ENCODE measurements around the gene DSP.

DNA sequence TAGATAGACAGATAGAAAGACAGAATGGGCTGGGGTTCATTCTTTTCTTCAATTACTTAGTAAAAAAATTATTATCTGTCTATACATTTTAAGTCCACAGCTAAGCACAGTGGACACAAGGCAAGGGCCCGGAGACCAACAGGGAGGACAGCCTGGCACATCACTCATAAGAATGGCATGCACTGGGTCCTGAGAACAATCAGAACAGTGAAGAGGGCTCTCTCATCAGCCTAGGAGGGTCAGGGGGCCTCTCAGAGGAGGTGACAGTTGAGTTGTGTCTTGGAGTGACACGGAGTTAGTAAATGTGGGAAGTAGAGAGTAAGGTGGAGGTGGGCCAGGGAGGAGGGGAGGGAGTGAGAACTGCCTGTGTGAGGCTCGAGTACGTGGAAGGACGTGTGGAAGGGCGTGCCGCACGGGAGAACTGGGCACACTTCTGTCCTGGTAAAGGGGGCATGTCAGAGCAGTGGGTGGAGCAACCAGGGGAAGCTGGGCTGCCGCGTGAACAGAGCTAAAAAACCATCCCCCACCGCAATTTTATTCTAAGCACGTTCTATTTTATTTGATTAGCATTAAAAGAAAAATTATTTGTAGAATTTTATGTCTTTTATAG, 45.1 kb upstream of the DSP start:
- TF ChIP-seq, protein P1, sequence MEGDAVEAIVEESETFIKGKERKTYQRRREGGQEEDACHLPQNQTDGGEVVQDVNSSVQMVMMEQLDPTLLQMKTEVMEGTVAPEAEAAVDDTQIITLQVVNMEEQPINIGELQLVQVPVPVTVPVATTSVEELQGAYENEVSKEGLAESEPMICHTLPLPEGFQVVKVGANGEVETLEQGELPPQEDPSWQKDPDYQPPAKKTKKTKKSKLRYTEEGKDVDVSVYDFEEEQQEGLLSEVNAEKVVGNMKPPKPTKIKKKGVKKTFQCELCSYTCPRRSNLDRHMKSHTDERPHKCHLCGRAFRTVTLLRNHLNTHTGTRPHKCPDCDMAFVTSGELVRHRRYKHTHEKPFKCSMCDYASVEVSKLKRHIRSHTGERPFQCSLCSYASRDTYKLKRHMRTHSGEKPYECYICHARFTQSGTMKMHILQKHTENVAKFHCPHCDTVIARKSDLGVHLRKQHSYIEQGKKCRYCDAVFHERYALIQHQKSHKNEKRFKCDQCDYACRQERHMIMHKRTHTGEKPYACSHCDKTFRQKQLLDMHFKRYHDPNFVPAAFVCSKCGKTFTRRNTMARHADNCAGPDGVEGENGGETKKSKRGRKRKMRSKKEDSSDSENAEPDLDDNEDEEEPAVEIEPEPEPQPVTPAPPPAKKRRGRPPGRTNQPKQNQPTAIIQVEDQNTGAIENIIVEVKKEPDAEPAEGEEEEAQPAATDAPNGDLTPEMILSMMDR (IDR thresholded peaks at IDR 0.05): no peak
- no peak for TF ChIP-seq EZH2 (IDR thresholded peaks at IDR 0.05)
- no peak for TF ChIP-seq EZH2phosphoT487 (IDR thresholded peaks at IDR 0.05)

Measured in neural progenitor cell (in vitro differentiated cells).